Fibroblast of mammary gland (primary cell): ENCODE measurements around the gene FOXJ2.

Source experiments
- DNase-seq: peaks from one replicate; pipeline ENCODE4 v3.0.0-alpha.2; 2010; ENCODE audit warnings: low read depth
- H3K4me3 ChIP-seq: 2 replicates; pipeline ENCODE4 v1.5.1; 2011; ENCODE audit warnings: low read depth, mild to moderate bottlenecking, low read length, moderate library complexity; ENCODE audit not compliant: control insufficient read depth
- TF ChIP-seq, protein P1 (sequence below): conservative IDR thresholded peaks from 2 replicates; pipeline ENCODE4 v1.5.1; 2011; ENCODE audit warnings: low read depth, low read length, inconsistent platforms; ENCODE audit not compliant: control insufficient read depth, insufficient read depth

The FOXJ2 gene

DNA sequence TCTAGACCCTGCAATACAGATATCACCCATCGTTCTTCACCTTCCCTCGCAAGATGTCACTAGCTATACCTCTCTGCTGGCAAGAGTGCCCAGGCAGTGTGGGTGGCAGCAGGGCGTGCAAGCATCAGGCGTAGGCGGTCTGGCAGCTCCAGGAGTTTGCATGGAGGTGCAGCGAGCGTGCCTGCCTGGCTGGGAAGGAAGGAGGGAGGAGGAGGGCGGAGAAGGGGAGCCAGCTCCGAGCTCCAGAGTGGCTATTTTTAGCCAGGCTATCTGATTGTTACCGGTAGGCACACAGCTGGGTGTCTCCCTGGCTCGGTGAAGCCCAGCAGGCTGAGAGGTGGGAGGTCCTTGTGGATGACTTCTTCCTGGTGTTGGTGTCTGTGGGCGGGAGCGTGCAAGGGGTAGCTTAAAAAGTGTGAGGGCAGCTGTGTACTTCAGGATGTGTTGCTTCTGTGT is 6.2 kb downstream of the FOXJ2 start:
- TF ChIP-seq, protein P1, sequence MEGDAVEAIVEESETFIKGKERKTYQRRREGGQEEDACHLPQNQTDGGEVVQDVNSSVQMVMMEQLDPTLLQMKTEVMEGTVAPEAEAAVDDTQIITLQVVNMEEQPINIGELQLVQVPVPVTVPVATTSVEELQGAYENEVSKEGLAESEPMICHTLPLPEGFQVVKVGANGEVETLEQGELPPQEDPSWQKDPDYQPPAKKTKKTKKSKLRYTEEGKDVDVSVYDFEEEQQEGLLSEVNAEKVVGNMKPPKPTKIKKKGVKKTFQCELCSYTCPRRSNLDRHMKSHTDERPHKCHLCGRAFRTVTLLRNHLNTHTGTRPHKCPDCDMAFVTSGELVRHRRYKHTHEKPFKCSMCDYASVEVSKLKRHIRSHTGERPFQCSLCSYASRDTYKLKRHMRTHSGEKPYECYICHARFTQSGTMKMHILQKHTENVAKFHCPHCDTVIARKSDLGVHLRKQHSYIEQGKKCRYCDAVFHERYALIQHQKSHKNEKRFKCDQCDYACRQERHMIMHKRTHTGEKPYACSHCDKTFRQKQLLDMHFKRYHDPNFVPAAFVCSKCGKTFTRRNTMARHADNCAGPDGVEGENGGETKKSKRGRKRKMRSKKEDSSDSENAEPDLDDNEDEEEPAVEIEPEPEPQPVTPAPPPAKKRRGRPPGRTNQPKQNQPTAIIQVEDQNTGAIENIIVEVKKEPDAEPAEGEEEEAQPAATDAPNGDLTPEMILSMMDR: no peak
- peak; percentile 55 for DNase-seq
- peak overlapping the region; percentile 29 for H3K4me3 ChIP-seq

DNA sequence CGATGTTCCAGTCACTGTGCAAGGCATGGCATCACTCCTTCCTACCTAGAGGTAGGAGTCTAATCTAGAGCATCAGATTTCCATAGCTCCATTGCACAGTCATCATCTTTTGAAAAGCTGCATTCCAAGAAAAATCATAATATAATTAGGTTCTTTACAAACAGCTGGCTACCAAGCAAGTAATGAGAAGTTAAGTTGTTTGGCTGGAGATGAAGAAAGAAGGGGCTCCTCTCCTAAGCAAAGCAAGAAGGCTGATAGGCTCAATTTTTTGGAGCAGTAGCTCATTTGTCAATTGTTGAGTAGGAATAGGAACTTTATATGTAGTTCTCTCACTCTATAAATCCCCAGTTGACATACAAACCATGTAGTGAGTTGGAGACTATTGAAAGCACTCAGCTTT is 8.3 kb downstream of the FOXJ2 start:
- DNase-seq: no peak
- H3K4me3 ChIP-seq: no peak overlapping the region
- TF ChIP-seq, protein P1: no peak

DNA sequence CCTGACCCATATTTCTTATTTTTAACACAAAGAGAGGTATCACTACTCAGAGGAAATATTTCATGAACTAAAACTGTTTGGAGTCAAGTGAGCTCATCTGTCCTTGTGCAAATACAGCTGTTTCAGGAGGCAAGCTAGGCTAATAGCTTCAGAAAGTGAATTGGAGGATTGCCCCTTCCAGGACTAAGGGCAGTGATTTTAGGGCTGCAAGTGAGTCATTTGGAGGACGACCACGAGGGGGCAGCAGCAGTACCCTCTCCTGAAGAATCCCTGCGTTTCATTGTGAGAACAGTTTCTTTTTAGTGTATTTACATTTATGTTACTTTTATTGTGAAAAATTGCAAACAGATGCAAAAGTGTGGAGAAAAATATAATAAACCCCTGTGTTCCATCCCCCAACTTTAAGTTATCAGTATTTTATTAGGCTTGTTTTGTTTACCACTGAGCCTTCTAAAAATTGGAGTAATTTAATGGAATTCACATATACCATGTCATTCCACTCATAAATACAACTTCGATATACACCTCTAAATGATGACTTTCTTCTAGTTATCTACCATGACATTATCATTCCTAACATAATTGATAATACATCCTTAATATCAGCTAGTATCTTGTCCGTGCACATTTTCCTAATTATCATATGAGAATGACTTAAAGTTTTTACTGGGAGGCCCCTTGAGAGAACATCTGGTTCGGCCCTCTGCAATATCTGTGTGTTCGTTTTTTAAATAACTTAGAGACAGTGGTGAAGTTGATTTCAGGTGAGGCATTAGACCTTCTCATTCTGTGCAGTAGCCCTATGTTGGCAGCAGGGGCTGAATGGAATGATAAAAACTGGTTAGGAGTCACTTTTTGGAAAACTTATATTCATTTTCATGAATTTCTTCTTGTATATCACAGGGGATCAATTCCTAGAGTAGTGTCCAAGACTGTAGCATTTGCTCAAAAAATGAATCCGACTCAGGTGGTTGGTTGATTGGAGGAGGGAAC is 13.7 kb downstream of the FOXJ2 start:
- no peak overlapping the region for H3K4me3 ChIP-seq
- peak; percentile 83 for DNase-seq
- TF ChIP-seq, protein P1: peak; percentile 90

DNA sequence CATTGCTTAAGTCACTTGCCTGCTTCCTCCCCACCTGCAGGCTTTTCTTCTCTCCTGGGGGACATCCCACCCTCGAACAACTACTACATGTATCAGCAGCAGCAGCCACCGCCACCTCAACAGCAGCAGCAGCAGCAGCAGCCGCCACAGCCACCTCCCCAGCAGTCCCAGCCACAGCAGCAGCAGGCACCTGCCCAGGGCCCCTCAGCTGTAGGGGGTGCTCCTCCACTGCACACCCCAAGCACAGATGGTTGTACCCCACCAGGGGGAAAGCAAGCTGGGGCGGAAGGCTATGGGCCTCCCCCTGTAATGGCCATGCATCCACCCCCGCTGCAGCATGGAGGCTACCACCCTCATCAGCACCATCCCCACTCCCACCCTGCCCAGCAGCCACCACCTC is 15.3 kb downstream of the FOXJ2 start:
- TF ChIP-seq, protein P1: no peak
- DNase-seq: no peak
- no peak overlapping the region for H3K4me3 ChIP-seq

DNA sequence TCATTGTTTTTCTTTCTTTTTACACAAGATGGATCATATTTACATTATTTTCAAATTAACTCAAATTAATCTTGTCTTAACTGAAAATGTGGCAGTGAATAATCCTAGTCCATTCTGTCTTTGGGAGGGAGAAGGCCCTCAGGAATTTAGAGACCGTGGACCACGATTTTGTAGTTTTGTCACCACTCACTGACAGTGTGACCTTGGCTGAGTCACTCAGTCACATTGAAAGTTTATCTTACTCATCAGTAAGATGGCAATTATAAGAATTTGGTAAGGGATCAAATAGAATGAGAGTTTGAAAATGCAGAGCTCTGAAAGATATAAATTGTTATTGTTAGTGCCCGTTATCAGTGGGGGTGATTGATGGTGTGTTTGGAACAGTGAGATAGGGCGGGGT is 16.4 kb downstream of the FOXJ2 start:
- TF ChIP-seq, protein P1: no peak
- H3K4me3 ChIP-seq: no peak overlapping the region
- DNase-seq: no peak

DNA sequence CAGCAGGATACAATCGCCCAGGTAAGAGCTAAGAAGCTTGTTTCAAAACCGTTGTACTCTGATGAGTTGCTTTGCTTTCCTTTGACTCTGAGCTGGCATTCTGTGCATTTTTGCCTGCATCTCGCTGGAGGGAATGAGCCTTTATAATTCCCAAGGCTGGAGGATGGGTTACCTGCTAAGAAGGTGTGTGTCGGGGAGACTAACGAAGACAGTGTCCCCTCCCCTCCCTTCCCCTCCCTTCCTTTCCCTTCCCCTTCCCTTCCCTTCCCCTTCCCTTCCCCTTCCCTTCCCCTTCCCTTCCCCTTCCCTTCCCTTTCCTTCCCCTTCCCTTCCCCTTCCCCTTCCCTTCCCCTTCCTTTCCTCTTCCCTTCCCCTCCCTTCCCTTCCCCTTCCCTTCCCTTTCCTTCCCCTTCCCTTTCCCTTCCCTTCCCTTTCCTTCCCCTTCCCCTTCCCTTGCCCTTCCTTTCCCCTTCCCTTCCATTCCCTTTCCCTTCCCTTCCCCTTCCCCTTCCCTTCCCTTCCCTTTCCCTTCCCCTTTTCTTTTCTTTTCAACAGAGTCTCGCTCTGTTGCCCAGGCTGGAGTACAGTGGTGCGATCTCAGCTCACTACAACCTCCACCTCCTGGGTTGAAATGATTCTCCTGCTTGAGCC is 18.2 kb downstream of the FOXJ2 start:
- TF ChIP-seq, protein P1: no peak
- H3K4me3 ChIP-seq: no peak overlapping the region
- DNase-seq: no peak
